ENCODE measurements around the gene ADAMTS6.

ADAMTS6 gene

GRCh38 chr5:65268525-65268924 is 213.2 kb downstream of the ADAMTS6 start:
- DNase-seq = no peak

- DNase-seq = no peak
Observed at GRCh38 chr5:65264420-65264819, 217.3 kb downstream of the ADAMTS6 start.

GRCh38 chr5:65263321-65263720 is 218.4 kb downstream of the ADAMTS6 start:
- no peak for DNase-seq

GRCh38 chr5:65262649-65263059 is 219.1 kb downstream of the ADAMTS6 start:
- DNase-seq = no peak

- no peak for DNase-seq
Observed at GRCh38 chr5:65262096-65262495, 219.6 kb downstream of the ADAMTS6 start.

- no peak for DNase-seq
Observed at GRCh38 chr5:65261499-65261898, 220.2 kb downstream of the ADAMTS6 start.

GRCh38 chr5:65255294-65255693 is 226.4 kb downstream of the ADAMTS6 start:
- DNase-seq = no peak

- DNase-seq = no peak
Observed at GRCh38 chr5:65252977-65253376, 228.7 kb downstream of the ADAMTS6 start.

- no peak for DNase-seq
Observed at GRCh38 chr5:65248896-65249295, 232.8 kb downstream of the ADAMTS6 start.

GRCh38 chr5:65247594-65247993 is 234.1 kb downstream of the ADAMTS6 start:
- no peak for DNase-seq

GRCh38 chr5:65246741-65247140 is 235.0 kb downstream of the ADAMTS6 start:
- no peak for DNase-seq

GRCh38 chr5:65244031-65244430 is 237.7 kb downstream of the ADAMTS6 start:
- DNase-seq = no peak

- DNase-seq = no peak
Observed at GRCh38 chr5:65243161-65243560, 238.6 kb downstream of the ADAMTS6 start.

GRCh38 chr5:65229841-65230240 is 251.9 kb downstream of the ADAMTS6 start:
- no peak for DNase-seq

- no peak for DNase-seq
Observed at GRCh38 chr5:65213921-65214525, 267.7 kb downstream of the ADAMTS6 start.

GRCh38 chr5:65209341-65209740 is 272.4 kb downstream of the ADAMTS6 start:
- no peak for DNase-seq

GRCh38 chr5:65204966-65205365 is 276.8 kb downstream of the ADAMTS6 start:
- DNase-seq = no peak

GRCh38 chr5:65203746-65204145 is 278.0 kb downstream of the ADAMTS6 start:
- DNase-seq = no peak

GRCh38 chr5:65199993-65200675 is 281.6 kb downstream of the ADAMTS6 start:
- DNase-seq = no peak

GRCh38 chr5:65198456-65199120 is 283.1 kb downstream of the ADAMTS6 start:
- no peak for DNase-seq

GRCh38 chr5:65197531-65198455 is 283.9 kb downstream of the ADAMTS6 start:
- DNase-seq = no peak

- no peak for DNase-seq
Observed at GRCh38 chr5:65194871-65195270, 286.8 kb downstream of the ADAMTS6 start.

GRCh38 chr5:65192331-65192730 is 289.4 kb downstream of the ADAMTS6 start:
- no peak for DNase-seq
